Liver (tissue), 9 donors: ENCODE results near the gene CHKA. TPM values are rescaled to one million over a fixed set of nuclear protein-coding genes. Genes with fewer than 3 reads are reported as not detected.

Experiments
- DNase-seq: peaks from one replicate; pipeline ENCODE4 v3.0.0-alpha.2; 2017; ENCODE audit warnings: low spot score
- H3K27ac ChIP-seq, 2 donors: one replicate each; pipeline ENCODE4 v1.7.0; 2013; ENCODE audit warnings: inconsistent platforms in 2 of 2, low read length in 2 of 2, control low read depth in 1 of 2, low read depth in 1 of 2, mild to moderate bottlenecking in 1 of 2
- H3K27me3 ChIP-seq, 4 donors: one replicate each; pipeline versions ENCODE4 v1.6.1 to v1.7.0; 2013; ENCODE audit warnings: low read length in 3 of 4, inconsistent platforms in 1 of 4, mild to moderate bottlenecking in 1 of 4, moderate library complexity in 1 of 4; ENCODE audit not compliant: control insufficient read depth in 4 of 4, insufficient read depth in 4 of 4
- H3K36me3 ChIP-seq, 4 donors: one replicate each; pipeline versions ENCODE4 v1.6.1 to v1.7.0; 2013; ENCODE audit warnings: low read length in 3 of 4, mild to moderate bottlenecking in 3 of 4, low read depth in 1 of 4, moderate library complexity in 1 of 4; ENCODE audit not compliant: control insufficient read depth in 4 of 4, insufficient read depth in 3 of 4
- H3K4me1 ChIP-seq, 4 donors: one replicate each; pipeline versions ENCODE4 v1.6.1 to v1.7.0; 2013; ENCODE audit warnings: low read length in 3 of 4, mild to moderate bottlenecking in 3 of 4, moderate library complexity in 1 of 4; ENCODE audit not compliant: control insufficient read depth in 4 of 4, insufficient read depth in 4 of 4
- H3K4me3 ChIP-seq, 3 donors: one replicate each; pipeline versions ENCODE4 v1.6.1 to v1.7.0; 2013; ENCODE audit warnings: low read length in 3 of 3, control low read depth in 1 of 3, low read depth in 1 of 3, mild to moderate bottlenecking in 1 of 3
- H3K9ac ChIP-seq, 2 donors: one replicate each; pipeline ENCODE4 v1.7.0; 2013; ENCODE audit warnings: low read length in 2 of 2, mild to moderate bottlenecking in 2 of 2, moderate library complexity in 2 of 2, control low read depth in 1 of 2, low read depth in 1 of 2
- H3K9me3 ChIP-seq, 4 donors: one replicate each; pipeline versions ENCODE4 v1.6.1 to v1.7.0; 2013; ENCODE audit warnings: low read length in 3 of 4; ENCODE audit not compliant: control insufficient read depth in 4 of 4
- EGR1 ChIP-seq, 2 donors: IDR thresholded peaks; 2 replicates each; pipeline ENCODE4 v1.6.1; 2016 to 2018; ENCODE audit warnings: antibody characterized with exemption in 2 of 2, low read depth in 2 of 2
- FOXA1 ChIP-seq: IDR thresholded peaks from 2 replicates; pipeline ENCODE4 v1.6.1; 2016; ENCODE audit warnings: antibody characterized with exemption
- FOXA2 ChIP-seq: IDR thresholded peaks from 2 replicates; pipeline ENCODE4 v1.6.1; 2016; ENCODE audit warnings: antibody characterized with exemption
- GABPA ChIP-seq, 2 donors: IDR thresholded peaks in 1 of 2; conservative IDR thresholded peaks in 1 of 2; 2 replicates each; pipeline ENCODE4 v1.6.1; 2016; ENCODE audit warnings: antibody characterized with exemption in 2 of 2, mild to moderate bottlenecking in 1 of 2, moderate library complexity in 1 of 2
- HNF4A ChIP-seq, 2 donors: conservative IDR thresholded peaks; 2 replicates each; pipeline ENCODE4 v1.6.1; 2016; ENCODE audit warnings: antibody characterized with exemption in 2 of 2, mild to moderate bottlenecking in 2 of 2
- HNF4G ChIP-seq: IDR thresholded peaks from 2 replicates; pipeline ENCODE4 v1.6.1; 2016; ENCODE audit warnings: antibody characterized with exemption
- NR2F2 ChIP-seq: IDR thresholded peaks from 2 replicates; pipeline ENCODE4 v1.6.1; 2016; ENCODE audit warnings: antibody characterized with exemption
- RAD21 ChIP-seq, 2 donors: IDR thresholded peaks; 2 replicates each; pipeline ENCODE4 v1.6.1; 2016; ENCODE audit warnings: antibody characterized with exemption in 2 of 2, mild to moderate bottlenecking in 2 of 2
- RXRA ChIP-seq, 2 donors: IDR thresholded peaks; 2 replicates each; pipeline ENCODE4 v1.6.1; 2017 to 2018; ENCODE audit warnings: antibody characterized with exemption in 2 of 2, mild to moderate bottlenecking in 1 of 2
- SP1 ChIP-seq: IDR thresholded peaks from 2 replicates; pipeline ENCODE4 v1.6.1; 2018; ENCODE audit warnings: antibody characterized with exemption, mild to moderate bottlenecking
- TAF1 ChIP-seq: conservative IDR thresholded peaks from 2 replicates; pipeline ENCODE4 v1.6.1; 2016; ENCODE audit warnings: antibody characterized with exemption, mild to moderate bottlenecking
- ZBTB33 ChIP-seq: IDR thresholded peaks from 2 replicates; pipeline ENCODE4 v1.6.1; 2016; ENCODE audit warnings: antibody characterized with exemption
- WGBS: extraction: QIAGEN DNeasy Blood & Tissue Kit; methylation state at CpG from one replicate; pipeline ENCODE4 v1.1.7; 2013; 5-methylcytosine and 5-hydroxymethylcytosine counted together
- polyA plus RNA-seq, 2 donors: library from polyadenylated mRNA; stranded (reverse) in 1 of 2; unstranded in 1 of 2; fragments of 200-250 nt in 1 of 2; fragments of >200 nt in 1 of 2; fragmentation: Nextera tagmentation in 1 of 2; extraction: Ambion mirVana in 1 of 2; gene quantifications; one replicate each; pipeline versions ENCODE4 v1.2.1 to v1.2.3, GENCODE V29; 2013 to 2015
- total RNA-seq, 2 donors: library from RNA; depleted of rRNA; stranded (reverse); fragments of >200 nt; gene quantifications; one replicate each; pipeline ENCODE4 v1.2.3, GENCODE V29; 2014
- TF ChIP-seq, protein P1 (sequence below): IDR thresholded peaks from 2 replicates; pipeline ENCODE4 v1.6.1; 2016; ENCODE audit warnings: antibody characterized with exemption
- TF ChIP-seq, protein P2 (sequence below): fragments of 150-350 bp; IDR thresholded peaks from 2 replicates; pipeline ENCODE4 v1.5.1; 2017; ENCODE audit warnings: improper control_type of control experiment, low read depth, low read length; ENCODE audit not compliant: missing input control
- TF ChIP-seq, protein P3 (sequence below): IDR thresholded peaks from 2 replicates; pipeline ENCODE4 v1.6.1; 2016; ENCODE audit warnings: antibody characterized with exemption
- donor health status: healthy.
- donor health status: healthy.
- donor health status: healthy.
- donor health status: healthy.
- donor health status: healthy.

CHKA gene
- total and polyA plus RNA-seq, 4 donors: 11.4 to 41.9 (median 17.3) TPM

DNA sequence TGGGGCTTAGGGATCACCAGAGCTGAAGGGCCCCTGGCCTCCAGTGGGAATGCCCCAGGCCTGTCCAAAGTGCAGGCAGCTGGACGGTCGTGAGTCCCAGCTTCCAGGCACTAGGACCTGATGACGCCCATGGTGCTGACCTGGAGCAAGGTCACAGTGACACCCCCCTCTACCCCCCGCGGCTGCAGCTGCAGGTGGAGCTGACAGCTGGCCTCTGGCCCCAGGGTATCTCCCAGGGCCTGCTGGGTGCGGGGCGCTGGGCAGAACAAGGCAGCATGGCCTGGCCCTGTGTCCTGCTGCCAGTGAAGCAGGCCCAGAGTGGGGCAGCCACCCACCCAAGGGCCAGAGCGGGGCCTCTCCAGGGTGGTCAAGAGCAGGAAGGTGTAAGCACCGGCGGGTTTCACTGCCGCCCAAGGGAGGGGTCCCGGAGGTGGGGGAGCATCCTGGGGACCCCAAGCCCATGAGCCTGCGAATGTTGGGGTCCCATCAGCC lies 82.9 kb downstream of the CHKA start (continued):
- TF ChIP-seq FOXA2: peak; percentile 27
- TF ChIP-seq, protein P1, sequence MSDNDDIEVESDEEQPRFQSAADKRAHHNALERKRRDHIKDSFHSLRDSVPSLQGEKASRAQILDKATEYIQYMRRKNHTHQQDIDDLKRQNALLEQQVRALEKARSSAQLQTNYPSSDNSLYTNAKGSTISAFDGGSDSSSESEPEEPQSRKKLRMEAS: peak; percentile 87
- TF ChIP-seq, protein P2, sequence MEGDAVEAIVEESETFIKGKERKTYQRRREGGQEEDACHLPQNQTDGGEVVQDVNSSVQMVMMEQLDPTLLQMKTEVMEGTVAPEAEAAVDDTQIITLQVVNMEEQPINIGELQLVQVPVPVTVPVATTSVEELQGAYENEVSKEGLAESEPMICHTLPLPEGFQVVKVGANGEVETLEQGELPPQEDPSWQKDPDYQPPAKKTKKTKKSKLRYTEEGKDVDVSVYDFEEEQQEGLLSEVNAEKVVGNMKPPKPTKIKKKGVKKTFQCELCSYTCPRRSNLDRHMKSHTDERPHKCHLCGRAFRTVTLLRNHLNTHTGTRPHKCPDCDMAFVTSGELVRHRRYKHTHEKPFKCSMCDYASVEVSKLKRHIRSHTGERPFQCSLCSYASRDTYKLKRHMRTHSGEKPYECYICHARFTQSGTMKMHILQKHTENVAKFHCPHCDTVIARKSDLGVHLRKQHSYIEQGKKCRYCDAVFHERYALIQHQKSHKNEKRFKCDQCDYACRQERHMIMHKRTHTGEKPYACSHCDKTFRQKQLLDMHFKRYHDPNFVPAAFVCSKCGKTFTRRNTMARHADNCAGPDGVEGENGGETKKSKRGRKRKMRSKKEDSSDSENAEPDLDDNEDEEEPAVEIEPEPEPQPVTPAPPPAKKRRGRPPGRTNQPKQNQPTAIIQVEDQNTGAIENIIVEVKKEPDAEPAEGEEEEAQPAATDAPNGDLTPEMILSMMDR: no peak

DNA sequence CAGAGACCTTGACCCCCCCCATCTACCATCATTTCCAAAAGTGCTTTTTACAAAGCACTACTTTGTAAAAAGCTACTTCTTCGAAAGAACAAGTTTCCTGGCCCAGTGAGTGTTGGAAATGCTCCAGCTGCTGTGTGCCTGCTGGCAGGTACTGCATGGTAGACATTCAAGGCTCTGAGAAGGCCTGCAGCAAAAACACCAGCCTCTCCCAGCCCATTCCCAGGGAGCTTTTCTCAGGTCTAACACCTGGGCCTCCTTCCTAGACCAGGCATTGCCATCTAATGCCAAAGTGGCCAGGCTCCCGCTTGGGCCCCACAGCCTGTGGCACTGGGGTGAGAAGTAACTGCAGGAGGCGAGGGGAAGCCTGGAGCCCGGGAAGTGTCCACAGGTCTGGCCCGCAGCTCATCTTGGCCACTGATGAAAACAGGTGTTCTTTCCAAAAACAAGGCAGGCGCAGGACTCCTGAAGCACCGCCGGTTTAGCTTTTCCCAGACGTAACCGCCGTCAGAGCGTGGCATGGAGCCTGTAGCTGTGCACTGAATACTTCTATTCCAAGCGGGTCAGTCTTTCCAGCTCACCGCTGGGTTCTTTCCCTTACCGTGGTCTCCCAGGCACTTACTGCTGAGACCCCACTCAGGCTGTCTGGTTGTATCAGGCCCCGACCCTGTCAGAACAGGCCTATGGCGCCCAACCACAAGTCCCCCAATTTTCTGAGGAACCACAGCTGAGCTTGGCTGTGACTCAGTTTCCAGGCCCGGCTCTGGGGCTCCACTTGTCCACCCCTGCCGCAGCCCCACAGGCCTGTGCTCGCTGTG lies 83.6 kb downstream of the CHKA start:
- Histone ChIP-seq H3K4me3 (no peak overlapping the region), H3K4me1 (peaks cover 28 to 64% (median 44%) of the 10 kb centered on the region in 4 donors), H3K9me3 (no peaks in the 10 kb centered on the region), H3K27me3 (no peaks in the 10 kb centered on the region), H3K9ac (peak overlapping the region; percentile 1 to 49), H3K36me3 (peaks cover 0 to 1% (median 0%) of the 10 kb centered on the region in 4 donors), H3K27ac (peak overlapping the region; percentile 93 to 98)
- WGBS: 68% methylated on average over 20 of the region's 20 CpGs
- TF ChIP-seq NR2F2: no peak
- TF ChIP-seq HNF4A (conservative IDR thresholded peaks at IDR 0.05): peak in 1 of 2 donors; percentile 1
- TF ChIP-seq, protein P2: peak; percentile 3
- no peak for DNase-seq

GRCh38 chr11:68036717-68037239 lies 84.4 kb downstream of the CHKA start:
- H3K36me3 ChIP-seq: no peaks in the 10 kb centered on the region
- DNase-seq: no peak
- peaks cover 30 to 73% (median 49%) of the 10 kb centered on the region in 4 donors for H3K4me1 ChIP-seq
- H3K9ac ChIP-seq: peak overlapping the region in 1 of 2 donors; percentile 49
- no peaks in the 10 kb centered on the region for H3K27me3 ChIP-seq
- 57% methylated on average over 14 of the region's 14 CpGs for WGBS
- no peaks in the 10 kb centered on the region for H3K9me3 ChIP-seq
- no peak overlapping the region for H3K4me3 ChIP-seq
- peak overlapping the region; percentile 93 to 98 for H3K27ac ChIP-seq
- TF ChIP-seq SP1 (peak; percentile 20), FOXA1 (no peak), ZBTB33 (no peak), FOXA2 (no peak), EGR1 (IDR thresholded peaks at IDR 0.05; ENCODE audit: low read depth in 2 of 2) (no peak), NR2F2 (peak; percentile 69), GABPA (IDR thresholded peaks at IDR 0.05 in 1 of 2, conservative IDR thresholded peaks at IDR 0.05 in 1 of 2) (no peak), TAF1 (no peak), HNF4A (conservative IDR thresholded peaks at IDR 0.05) (no peak), HNF4G (no peak), RAD21 (IDR thresholded peaks at IDR 0.05) (no peak), RXRA (IDR thresholded peaks at IDR 0.05) (peak in 1 of 2 donors; percentile 46)
- TF ChIP-seq, protein P1: peak; percentile 21
- TF ChIP-seq, protein P3, sequence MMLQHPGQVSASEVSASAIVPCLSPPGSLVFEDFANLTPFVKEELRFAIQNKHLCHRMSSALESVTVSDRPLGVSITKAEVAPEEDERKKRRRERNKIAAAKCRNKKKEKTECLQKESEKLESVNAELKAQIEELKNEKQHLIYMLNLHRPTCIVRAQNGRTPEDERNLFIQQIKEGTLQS: no peak
- TF ChIP-seq, protein P2: no peak
